AG09319 (cell line): ENCODE data around the gene C2CD2L.
"Not testable (repeated sequence)": the region's sequence is repeated elsewhere in the genome, so short reads cannot be mapped to it uniquely, and the experiment has no call there.

Experiments
- DNase-seq: peaks from one replicate; pipeline ENCODE4 v3.0.0-alpha.2; 2010; ENCODE audit warnings: low read depth; ENCODE audit errors: extremely low read depth
- CTCF ChIP-seq: IDR thresholded peaks from 2 replicates; pipeline ENCODE4 v1.5.1; 2011; ENCODE audit warnings: low read depth, mild to moderate bottlenecking, inconsistent platforms, low read length, moderate library complexity

Gene C2CD2L

GRCh38 chr11:119134389-119134978, 27.3 kb downstream of the C2CD2L start:
- no peak for DNase-seq
- peak; percentile 43 for TF ChIP-seq CTCF

GRCh38 chr11:119139276-119139675, 32.1 kb downstream of the C2CD2L start:
- not testable (repeated sequence) for DNase-seq

- peak; percentile 68 for TF ChIP-seq CTCF
- no peak for DNase-seq
These were observed 37.8 kb downstream of the C2CD2L start for GRCh38 chr11:119144825-119145486.

- TF ChIP-seq CTCF: no peak
- no peak for DNase-seq
These were observed 38.4 kb downstream of the C2CD2L start for GRCh38 chr11:119145551-119145950.

GRCh38 chr11:119147604-119148333, 40.6 kb downstream of the C2CD2L start:
- DNase-seq: no peak
- TF ChIP-seq CTCF: no peak

- DNase-seq: no peak
- no peak for TF ChIP-seq CTCF
These were observed 41.5 kb downstream of the C2CD2L start for GRCh38 chr11:119148720-119149017.

- DNase-seq: no peak
- no peak for TF ChIP-seq CTCF
These were observed 42.1 kb downstream of the C2CD2L start, which contains the start of gene ABCG4 for GRCh38 chr11:119149018-119149785. ABCG4 (plus strand) TSS chr11:119149052; CDS start chr11:119149966, 914 bp downstream.
